Ramos (cell line): ENCODE data around the gene TMEM245.

Experiments used
- in situ Hi-C: fragments of 300-500 bp; cut with MboI; formaldehyde crosslinking; loops from one replicate; pipeline ENCODE4 v1.14.3; 2022; ENCODE audit warnings: low sequenced_read_pairs; ENCODE audit not compliant: unreplicated experiment

The TMEM245 gene

DNA sequence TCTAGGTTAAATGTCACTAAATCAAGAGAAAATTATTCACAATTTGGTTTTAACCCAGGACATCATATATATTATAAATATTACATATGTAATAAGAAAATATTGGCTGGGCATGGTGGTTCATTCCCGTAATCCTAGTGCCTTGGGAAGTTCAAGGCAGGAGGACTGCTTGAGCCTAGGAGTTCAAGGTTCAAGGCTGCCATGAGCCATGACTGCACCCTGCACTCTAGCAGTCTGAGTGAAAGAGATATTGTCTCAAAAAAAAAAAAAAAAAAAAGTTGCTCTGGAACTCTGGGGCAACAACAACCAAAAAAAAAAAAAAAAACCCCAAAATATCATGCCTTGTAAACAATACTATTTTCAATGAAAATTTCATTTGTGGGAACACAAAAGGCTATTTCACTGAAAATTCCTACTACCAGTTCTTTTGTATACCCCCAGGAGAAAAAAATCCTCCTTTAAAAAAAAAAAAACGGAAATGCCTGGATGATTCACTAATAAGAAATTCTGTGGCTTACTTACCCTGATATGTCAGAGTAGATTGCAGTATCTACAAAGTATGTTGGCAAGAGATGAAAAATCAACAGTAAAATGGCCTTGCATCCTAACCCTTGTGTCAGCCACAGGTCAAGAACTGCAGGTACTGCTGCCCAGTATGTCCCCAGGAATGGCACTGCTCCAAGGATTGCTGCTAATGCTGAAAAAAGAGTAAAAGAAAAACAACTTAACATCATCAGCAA is 83.9 kb downstream of the TMEM245 start:
- in situ Hi-C loops = no loop called here

DNA sequence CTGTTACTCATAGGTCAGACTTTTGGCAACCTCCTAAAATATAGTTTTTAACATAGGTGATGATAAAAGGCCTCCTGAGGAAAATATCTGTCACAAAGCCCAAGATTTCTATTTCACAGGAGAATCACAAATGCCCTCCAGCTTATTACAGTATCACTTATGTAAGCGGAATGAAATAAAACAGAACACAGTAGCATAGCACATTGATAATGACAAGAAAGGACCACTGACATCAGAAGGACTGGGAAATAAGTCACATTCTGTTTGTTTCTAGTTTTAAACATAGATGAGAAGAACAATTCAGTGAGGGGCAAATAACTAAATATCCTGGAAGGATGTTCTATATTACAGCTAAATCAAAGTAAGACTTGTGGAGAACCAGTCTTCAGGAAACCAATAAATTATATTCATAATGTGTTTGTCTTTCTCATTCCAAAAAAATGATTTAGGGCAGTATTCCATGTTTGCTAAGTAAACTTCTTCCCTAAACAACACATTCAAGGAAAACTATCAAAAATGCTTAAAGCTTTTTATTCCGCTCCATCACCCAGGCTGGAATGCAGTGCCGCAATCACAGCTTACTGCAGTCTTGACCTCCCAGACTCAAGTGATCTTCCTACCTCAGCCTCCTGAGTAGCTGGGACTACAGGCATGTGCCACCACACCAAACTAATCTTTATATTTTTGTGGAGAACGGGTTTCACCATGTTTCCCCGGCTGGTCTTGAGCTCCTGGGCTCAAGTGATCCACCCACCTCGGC is 85.6 kb downstream of the TMEM245 start:
- in situ Hi-C loops = no loop called here

DNA sequence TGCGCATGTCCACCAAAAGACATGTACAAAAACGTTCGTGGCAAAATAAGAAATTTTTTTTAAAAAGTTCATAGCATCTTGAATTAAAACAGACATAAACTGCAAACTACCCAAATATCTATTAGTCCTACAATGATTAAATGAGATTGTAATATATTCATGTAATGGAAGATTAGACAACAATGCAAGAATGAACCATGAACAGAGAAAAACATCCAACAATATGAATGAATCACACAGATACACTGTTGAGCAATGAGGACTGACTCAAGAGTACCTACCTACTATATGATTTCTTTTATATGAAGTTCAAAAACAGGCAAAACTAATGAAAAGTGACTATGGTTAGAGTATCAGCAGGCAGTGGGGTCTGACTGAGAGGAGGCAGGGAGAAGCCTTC is 88.5 kb downstream of the TMEM245 start:
- in situ Hi-C loops = no loop called here

GRCh38 chr9:109030426-109030825 is 89.3 kb downstream of the TMEM245 start:
- in situ Hi-C loops = no loop called here

GRCh38 chr9:109028457-109028856 is 91.3 kb downstream of the TMEM245 start:
- in situ Hi-C loops = no loop called here

GRCh38 chr9:109027176-109027575 is 92.6 kb downstream of the TMEM245 start:
- in situ Hi-C loops = no loop called here

GRCh38 chr9:109026306-109026705 is 93.4 kb downstream of the TMEM245 start:
- in situ Hi-C loops = no loop called here

DNA sequence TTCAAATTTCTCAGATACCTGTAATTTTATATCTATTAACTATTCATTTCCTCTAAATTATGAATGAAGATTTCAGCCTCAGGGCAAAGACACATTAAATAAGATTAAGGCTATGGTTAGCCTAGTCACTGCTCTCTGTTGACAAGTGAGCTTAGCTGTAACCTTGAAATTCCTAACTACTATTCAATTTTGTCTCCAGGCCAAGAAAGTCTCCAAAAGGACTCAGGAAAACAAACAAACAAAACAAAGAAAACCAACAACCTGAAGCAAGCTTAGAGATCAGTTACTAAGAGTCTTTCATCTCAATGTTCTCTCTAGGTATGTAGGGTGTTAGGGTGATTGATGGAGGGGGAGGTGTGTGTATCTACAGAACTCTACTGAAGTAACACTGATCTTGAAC is 96.9 kb downstream of the TMEM245 start:
- in situ Hi-C loops = no loop called here

GRCh38 chr9:109020581-109021511 is 98.9 kb downstream of the TMEM245 start:
- in situ Hi-C loops = no loop called here

- in situ Hi-C loops = no loop called here
Measured at GRCh38 chr9:109020113-109020512, 99.6 kb downstream of the TMEM245 start.

DNA sequence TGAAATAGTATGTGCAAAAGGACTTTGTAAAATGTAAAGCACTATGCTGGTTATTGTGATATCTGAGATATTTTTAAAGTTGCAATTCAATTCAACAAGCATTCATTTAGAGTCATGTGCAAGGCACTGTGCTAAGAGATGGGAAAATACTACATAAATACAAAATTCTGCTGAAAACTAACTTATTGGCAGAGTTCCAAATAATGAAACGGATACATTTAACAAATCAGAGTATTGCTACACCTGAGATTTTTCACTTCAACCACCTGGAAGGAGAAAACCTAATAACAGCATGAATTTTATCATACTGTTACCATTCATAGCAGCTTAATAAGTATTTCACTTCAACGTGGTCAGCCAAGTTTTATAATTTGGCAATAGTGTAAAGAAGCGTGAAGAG is 100.3 kb downstream of the TMEM245 start:
- in situ Hi-C loops = no loop called here

GRCh38 chr9:109017493-109017892 is 102.3 kb downstream of the TMEM245 start:
- in situ Hi-C loops = no loop called here

- in situ Hi-C loops = no loop called here
Measured at GRCh38 chr9:109017061-109017460, 102.7 kb downstream of the TMEM245 start.

GRCh38 chr9:109016132-109016531 is 103.6 kb downstream of the TMEM245 start:
- in situ Hi-C loops = no loop called here

DNA sequence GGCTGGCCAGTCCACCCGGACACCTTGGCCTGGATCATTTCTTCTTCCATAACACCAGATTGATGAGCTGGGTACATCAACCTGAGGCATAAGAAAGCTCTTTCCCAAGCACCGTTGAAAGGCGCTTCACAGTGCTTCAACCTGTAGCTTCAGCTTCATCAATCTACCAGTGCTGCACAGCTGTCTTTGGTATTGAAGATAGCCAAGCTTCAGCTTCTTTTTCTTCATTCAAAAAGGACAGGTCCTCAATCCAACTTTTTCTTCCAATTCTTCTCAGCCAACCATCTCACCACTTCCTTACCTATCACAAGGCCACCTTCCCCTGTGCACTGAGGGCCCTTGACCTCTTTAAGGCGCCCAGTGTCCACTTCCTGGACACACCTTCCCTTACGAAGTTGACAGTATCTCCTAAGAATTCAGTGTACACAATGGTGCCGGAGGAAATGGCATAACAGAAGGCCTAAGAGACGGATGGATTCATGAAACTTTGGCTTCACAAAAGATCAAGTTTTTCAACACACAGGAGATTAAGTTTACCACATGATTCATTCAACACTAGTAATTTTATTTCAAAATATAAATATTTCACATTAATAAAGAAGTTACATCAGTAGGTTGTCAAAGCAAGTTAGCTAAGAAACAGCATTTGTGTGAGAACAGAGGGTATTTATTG is 105.0 kb downstream of the TMEM245 start:
- in situ Hi-C loops = no loop called here

GRCh38 chr9:109013679-109014607 is 105.8 kb downstream of the TMEM245 start:
- in situ Hi-C loops = no loop called here

DNA sequence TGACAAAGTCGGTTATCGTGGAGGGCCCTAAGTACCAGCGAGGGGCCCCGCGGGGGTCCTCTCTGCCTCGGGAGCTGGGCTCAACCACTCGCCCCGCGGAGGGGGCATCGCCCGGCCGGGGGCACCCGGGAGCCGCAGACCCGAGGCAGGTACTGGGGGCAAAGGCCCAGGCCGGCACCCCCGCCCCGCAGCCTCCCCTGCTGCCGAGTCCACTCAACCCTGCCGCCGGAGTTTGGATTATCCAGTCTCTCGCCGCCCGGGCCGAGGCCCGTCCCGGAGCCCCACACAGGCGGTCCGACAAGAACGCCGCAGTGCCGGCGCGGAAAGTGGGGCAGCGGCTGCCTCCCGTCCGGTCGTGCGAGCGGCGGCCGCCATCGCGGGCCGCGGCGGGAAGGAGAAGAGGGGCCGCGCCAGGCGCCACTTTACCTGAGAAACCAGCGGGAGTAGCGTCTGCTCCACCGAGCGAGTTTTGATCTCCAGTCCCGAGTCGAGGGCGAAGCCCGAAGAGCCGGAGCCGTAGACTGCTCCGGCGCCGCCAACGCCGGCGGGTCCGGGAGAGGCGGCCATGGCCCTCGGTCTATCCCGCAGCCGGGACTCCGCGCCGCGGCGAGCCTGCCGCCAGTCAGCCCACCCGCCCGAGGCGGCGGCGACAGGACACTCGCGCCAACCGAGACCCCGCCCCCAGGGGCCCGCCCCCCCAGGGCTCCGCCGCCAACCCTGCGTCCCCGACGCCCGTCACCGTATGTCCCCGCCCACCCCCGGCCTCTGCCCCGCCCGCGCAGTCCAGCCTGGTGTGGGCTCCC is 106.7 kb downstream of the TMEM245 start, which contains the start of gene CTNNAL1:
Gene CTNNAL1, minus strand, starts transcription at position 624 of the 803 bp plus-strand sequence. Its CDS starts 57 bp downstream, at position 567.
- in situ Hi-C loops = no loop called here
